ENCODE data around the gene NOL7.

The NOL7 gene

GRCh38 chr6:13589801-13590200, 25.3 kb upstream of the NOL7 start:
- H4K20me1 ChIP-seq (ENCODE audit: insufficient read depth, low read length), result no peaks in the 10 kb centered on the region
- TF ChIP-seq, protein P1, sequence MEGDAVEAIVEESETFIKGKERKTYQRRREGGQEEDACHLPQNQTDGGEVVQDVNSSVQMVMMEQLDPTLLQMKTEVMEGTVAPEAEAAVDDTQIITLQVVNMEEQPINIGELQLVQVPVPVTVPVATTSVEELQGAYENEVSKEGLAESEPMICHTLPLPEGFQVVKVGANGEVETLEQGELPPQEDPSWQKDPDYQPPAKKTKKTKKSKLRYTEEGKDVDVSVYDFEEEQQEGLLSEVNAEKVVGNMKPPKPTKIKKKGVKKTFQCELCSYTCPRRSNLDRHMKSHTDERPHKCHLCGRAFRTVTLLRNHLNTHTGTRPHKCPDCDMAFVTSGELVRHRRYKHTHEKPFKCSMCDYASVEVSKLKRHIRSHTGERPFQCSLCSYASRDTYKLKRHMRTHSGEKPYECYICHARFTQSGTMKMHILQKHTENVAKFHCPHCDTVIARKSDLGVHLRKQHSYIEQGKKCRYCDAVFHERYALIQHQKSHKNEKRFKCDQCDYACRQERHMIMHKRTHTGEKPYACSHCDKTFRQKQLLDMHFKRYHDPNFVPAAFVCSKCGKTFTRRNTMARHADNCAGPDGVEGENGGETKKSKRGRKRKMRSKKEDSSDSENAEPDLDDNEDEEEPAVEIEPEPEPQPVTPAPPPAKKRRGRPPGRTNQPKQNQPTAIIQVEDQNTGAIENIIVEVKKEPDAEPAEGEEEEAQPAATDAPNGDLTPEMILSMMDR (IDR thresholded peaks at IDR 0.05; ENCODE audit: low read length), result no peak
- no peaks in the 10 kb centered on the region for H3K4me1 ChIP-seq (ENCODE audit: insufficient read depth, low read length, severe bottlenecking)
- H3K9ac ChIP-seq (ENCODE audit: low read length), result no peak overlapping the region
- peaks cover 57% of the 10 kb centered on the region for H3K36me3 ChIP-seq (ENCODE audit: insufficient read depth, low read length)
- no peak overlapping the region for H3K4me2 ChIP-seq (ENCODE audit: low read length)
- no peak overlapping the region for H2AFZ ChIP-seq (ENCODE audit: low read length)
- H3K27ac ChIP-seq (ENCODE audit: low read depth, low read length, poor library complexity, severe bottlenecking), result no peak overlapping the region
- H3F3A ChIP-seq (ENCODE audit: insufficient read depth, low read length), result no peaks in the 10 kb centered on the region
- H3K27me3 ChIP-seq (ENCODE audit: insufficient read depth, low read length), result no peaks in the 10 kb centered on the region
- no peaks in the 10 kb centered on the region for H3K9me2 ChIP-seq (ENCODE audit: low read depth, low read length)
- H3K4me3 ChIP-seq (ENCODE audit: low read depth, low read length, poor library complexity, severe bottlenecking), result no peak overlapping the region
- H3K79me2 ChIP-seq (ENCODE audit: insufficient read depth, low read length), result no peaks in the 10 kb centered on the region
- no peaks in the 10 kb centered on the region for H3K9me3 ChIP-seq (ENCODE audit: low read length)

- Histone ChIP-seq H3K4me2 (ENCODE audit: low read length) (no peak overlapping the region), H3F3A (ENCODE audit: insufficient read depth, low read length) (no peaks in the 10 kb centered on the region), H3K27ac (ENCODE audit: low read depth, low read length, poor library complexity, severe bottlenecking) (no peak overlapping the region), H4K20me1 (ENCODE audit: insufficient read depth, low read length) (no peaks in the 10 kb centered on the region), H3K9me2 (ENCODE audit: low read depth, low read length) (no peaks in the 10 kb centered on the region), H2AFZ (ENCODE audit: low read length) (no peak overlapping the region), H3K9ac (ENCODE audit: low read length) (no peak overlapping the region), H3K4me3 (ENCODE audit: low read depth, low read length, poor library complexity, severe bottlenecking) (no peak overlapping the region), H3K27me3 (ENCODE audit: insufficient read depth, low read length) (no peaks in the 10 kb centered on the region), H3K36me3 (ENCODE audit: insufficient read depth, low read length) (peaks cover 65% of the 10 kb centered on the region), H3K4me1 (ENCODE audit: insufficient read depth, low read length, severe bottlenecking) (no peaks in the 10 kb centered on the region), H3K79me2 (ENCODE audit: insufficient read depth, low read length) (no peaks in the 10 kb centered on the region), H3K9me3 (ENCODE audit: low read length) (no peaks in the 10 kb centered on the region)
- TF ChIP-seq EZH2 (IDR thresholded peaks at IDR 0.05; ENCODE audit: borderline replicate concordance, low read length), result no peak
- TF ChIP-seq, protein P1 (IDR thresholded peaks at IDR 0.05; ENCODE audit: low read length), result no peak
Observed at GRCh38 chr6:13590574-13591153, 24.5 kb upstream of the NOL7 start.

- Histone ChIP-seq H3K27me3 (ENCODE audit: insufficient read depth, low read length) (no peaks in the 10 kb centered on the region), H3K36me3 (ENCODE audit: insufficient read depth, low read length) (peaks cover 68% of the 10 kb centered on the region), H3K27ac (ENCODE audit: low read depth, low read length, poor library complexity, severe bottlenecking) (no peak overlapping the region)
Observed at GRCh38 chr6:13591205-13591921, 23.8 kb upstream of the NOL7 start.

More at GRCh38 chr6:13591205-13591921, 23.8 kb upstream of the NOL7 start:
- H2AFZ ChIP-seq (ENCODE audit: low read length), result no peak overlapping the region
- no peak overlapping the region for H3K9ac ChIP-seq (ENCODE audit: low read length)
- H3K4me3 ChIP-seq (ENCODE audit: low read depth, low read length, poor library complexity, severe bottlenecking), result no peak overlapping the region
- no peak overlapping the region for H3K4me2 ChIP-seq (ENCODE audit: low read length)
- no peaks in the 10 kb centered on the region for H4K20me1 ChIP-seq (ENCODE audit: insufficient read depth, low read length)
- no peaks in the 10 kb centered on the region for H3K4me1 ChIP-seq (ENCODE audit: insufficient read depth, low read length, severe bottlenecking)
- TF ChIP-seq EZH2 (IDR thresholded peaks at IDR 0.05; ENCODE audit: borderline replicate concordance, low read length), result no peak
- TF ChIP-seq, protein P1 (IDR thresholded peaks at IDR 0.05; ENCODE audit: low read length), result no peak
- H3K9me2 ChIP-seq (ENCODE audit: low read depth, low read length), result no peaks in the 10 kb centered on the region
- no peaks in the 10 kb centered on the region for H3K79me2 ChIP-seq (ENCODE audit: insufficient read depth, low read length)
- no peaks in the 10 kb centered on the region for H3K9me3 ChIP-seq (ENCODE audit: low read length)
- H3F3A ChIP-seq (ENCODE audit: insufficient read depth, low read length), result no peaks in the 10 kb centered on the region
